ENCODE data around the gene DBP. TPM values are rescaled to one million over a fixed set of nuclear protein-coding genes. Genes with fewer than 3 reads are reported as not detected.

DBP gene
- total and polyA plus RNA-seq, 10 donors: 11.4 to 29.5 (median 23.3) TPM

DNA sequence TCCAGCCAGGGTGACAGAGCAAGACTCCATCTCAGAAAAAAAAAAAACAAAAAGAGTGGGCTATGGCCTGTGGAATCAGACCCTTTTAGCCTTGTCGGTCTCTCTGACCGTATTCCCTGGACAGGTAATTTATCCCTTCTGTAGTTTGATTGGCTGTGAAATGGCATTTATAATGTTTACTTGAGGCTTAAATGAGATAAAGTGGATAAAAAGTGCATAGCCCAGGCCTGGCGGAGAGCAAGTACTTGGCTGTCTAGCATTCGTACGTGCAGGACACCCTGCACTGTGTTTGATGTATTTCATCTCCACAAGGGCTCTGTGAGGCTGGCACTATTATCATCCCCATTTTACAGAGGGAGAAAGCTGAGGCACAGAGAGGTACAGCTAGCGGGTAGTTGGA, 28.6 kb upstream of the DBP start:
- H3K4me3 ChIP-seq: no peak overlapping the region
- intact Hi-C loops (cut with DNase I; ENCODE audit: low total_unique reads): no loop called here
- WGBS, 5 donors: 89 to 95% (median 92%) methylated on average over 6 of the region's 6 CpGs
- no peaks in the 10 kb centered on the region for H3K27me3 ChIP-seq (replicated peaks in 1 of 7)
- no peak overlapping the region for H3K27ac ChIP-seq
- no peaks in the 10 kb centered on the region for H3K36me3 ChIP-seq
- TF ChIP-seq, protein P1, sequence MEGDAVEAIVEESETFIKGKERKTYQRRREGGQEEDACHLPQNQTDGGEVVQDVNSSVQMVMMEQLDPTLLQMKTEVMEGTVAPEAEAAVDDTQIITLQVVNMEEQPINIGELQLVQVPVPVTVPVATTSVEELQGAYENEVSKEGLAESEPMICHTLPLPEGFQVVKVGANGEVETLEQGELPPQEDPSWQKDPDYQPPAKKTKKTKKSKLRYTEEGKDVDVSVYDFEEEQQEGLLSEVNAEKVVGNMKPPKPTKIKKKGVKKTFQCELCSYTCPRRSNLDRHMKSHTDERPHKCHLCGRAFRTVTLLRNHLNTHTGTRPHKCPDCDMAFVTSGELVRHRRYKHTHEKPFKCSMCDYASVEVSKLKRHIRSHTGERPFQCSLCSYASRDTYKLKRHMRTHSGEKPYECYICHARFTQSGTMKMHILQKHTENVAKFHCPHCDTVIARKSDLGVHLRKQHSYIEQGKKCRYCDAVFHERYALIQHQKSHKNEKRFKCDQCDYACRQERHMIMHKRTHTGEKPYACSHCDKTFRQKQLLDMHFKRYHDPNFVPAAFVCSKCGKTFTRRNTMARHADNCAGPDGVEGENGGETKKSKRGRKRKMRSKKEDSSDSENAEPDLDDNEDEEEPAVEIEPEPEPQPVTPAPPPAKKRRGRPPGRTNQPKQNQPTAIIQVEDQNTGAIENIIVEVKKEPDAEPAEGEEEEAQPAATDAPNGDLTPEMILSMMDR (IDR thresholded peaks at IDR 0.05 in 8 of 11, conservative IDR thresholded peaks at IDR 0.05 in 3 of 11): no peak
- H3K9me3 ChIP-seq: no peaks in the 10 kb centered on the region
- DNase-seq: no peak
- H3K4me1 ChIP-seq: peaks cover 5 to 8% (median 8%) of the 10 kb centered on the region in 6 donors

DNA sequence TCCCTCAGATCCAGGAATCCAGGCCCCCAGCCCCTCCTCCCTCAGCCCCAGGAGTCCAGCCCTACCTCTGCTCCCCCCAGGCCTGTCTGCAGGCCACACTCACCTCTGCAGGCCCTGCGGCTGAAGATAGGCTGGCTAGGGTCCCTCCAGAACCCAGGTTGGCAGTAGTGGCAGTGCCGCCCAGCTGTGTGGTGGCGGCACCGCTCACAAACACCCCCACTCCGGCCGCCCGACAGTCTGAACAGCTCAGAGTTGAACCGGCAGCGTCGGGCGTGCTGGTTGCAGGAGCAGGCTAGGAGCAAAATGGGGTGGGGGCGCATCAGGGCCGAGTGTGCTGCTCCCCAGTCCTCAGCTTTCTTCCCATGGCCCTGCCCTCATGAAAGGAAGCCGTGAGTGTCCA, 27.3 kb upstream of the DBP start:
- Histone ChIP-seq H3K9me3 (no peaks in the 10 kb centered on the region), H3K4me1 (peaks cover 10 to 21% (median 17%) of the 10 kb centered on the region in 6 donors), H3K36me3 (no peaks in the 10 kb centered on the region), H3K4me3 (no peak overlapping the region), H3K27me3 (replicated peaks in 1 of 7) (no peaks in the 10 kb centered on the region), H3K27ac (no peak overlapping the region)
- 92 to 97% (median 92%) methylated on average over 13 to 14 of the region's 14 CpGs for WGBS, 5 donors
- no peak for TF ChIP-seq POLR2AphosphoS5 (IDR thresholded peaks at IDR 0.05)
- TF ChIP-seq POLR2A (IDR thresholded peaks at IDR 0.05): no peak
- TF ChIP-seq, protein P1 (IDR thresholded peaks at IDR 0.05 in 8 of 11, conservative IDR thresholded peaks at IDR 0.05 in 3 of 11): no peak
- no peak for DNase-seq
- intact Hi-C loops (cut with DNase I; ENCODE audit: low total_unique reads): no loop called here

DNA sequence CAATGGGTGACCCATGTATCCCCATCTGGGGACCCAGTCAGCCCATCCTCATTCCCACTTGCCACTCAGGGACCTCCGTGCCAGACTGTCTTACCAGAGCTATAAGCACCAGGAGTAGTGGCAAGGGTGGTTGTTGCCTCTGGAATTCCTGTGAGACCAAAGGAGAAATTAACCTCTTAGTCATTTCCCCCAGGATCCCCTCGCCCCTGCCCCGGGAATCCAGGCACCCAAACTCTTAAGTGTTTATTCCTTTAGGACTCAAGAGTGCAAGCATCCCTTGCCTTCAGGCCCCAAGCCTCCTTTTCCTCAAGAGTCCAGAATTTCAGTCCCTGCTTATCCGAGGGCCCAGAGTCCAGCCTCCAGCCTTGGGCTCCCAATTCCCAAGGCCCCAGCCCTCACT, 26.5 kb upstream of the DBP start:
- H3K27me3 ChIP-seq (replicated peaks in 1 of 7): no peaks in the 10 kb centered on the region
- no peak for DNase-seq
- 87 to 97% (median 91%) methylated on average over 4 of the region's 4 CpGs for WGBS, 5 donors
- TF ChIP-seq, protein P1 (IDR thresholded peaks at IDR 0.05 in 8 of 11, conservative IDR thresholded peaks at IDR 0.05 in 3 of 11): no peak
- TF ChIP-seq POLR2AphosphoS5 (IDR thresholded peaks at IDR 0.05) (no peak), POLR2A (IDR thresholded peaks at IDR 0.05) (no peak)
- intact Hi-C loops (cut with DNase I; ENCODE audit: low total_unique reads): no loop called here
- H3K36me3 ChIP-seq: no peaks in the 10 kb centered on the region
- no peaks in the 10 kb centered on the region for H3K9me3 ChIP-seq
- H3K4me1 ChIP-seq: peaks cover 10 to 21% (median 17%) of the 10 kb centered on the region in 6 donors
- H3K4me3 ChIP-seq: no peak overlapping the region
- no peak overlapping the region for H3K27ac ChIP-seq

DNA sequence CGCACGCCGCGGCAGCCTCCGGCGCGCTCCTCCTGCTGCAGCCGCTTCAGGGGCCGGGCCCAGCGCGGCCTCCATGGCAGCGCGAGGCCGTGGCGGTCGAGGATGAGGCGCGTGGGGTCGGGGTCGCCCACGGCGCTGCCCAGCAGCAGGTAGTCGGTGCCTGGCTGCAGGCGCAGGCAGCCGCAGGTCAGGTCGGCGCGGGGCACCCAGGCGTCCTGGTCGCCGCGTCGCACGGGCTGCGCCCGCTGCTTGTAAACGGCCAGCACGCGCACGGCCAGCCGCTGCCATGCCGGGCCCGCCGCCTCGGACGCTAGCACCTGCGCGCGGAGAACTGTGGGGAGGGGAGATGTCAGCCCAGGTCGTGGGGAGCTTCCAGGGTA, 24.5 kb upstream of the DBP start:
- Histone ChIP-seq H3K4me3 (no peak overlapping the region), H3K27me3 (replicated peaks in 1 of 7) (no peaks in the 10 kb centered on the region), H3K9me3 (no peaks in the 10 kb centered on the region), H3K36me3 (no peaks in the 10 kb centered on the region), H3K27ac (peak overlapping the region in 4 of 8 donors; percentile 71 to 85 (median 74)), H3K4me1 (peaks cover 10 to 21% (median 17%) of the 10 kb centered on the region in 6 donors)
- intact Hi-C loops (cut with DNase I; ENCODE audit: low total_unique reads): no loop called here
- 92 to 98% (median 95%) methylated on average over 40 to 50 of the region's 50 CpGs for WGBS, 5 donors
- TF ChIP-seq, protein P1 (IDR thresholded peaks at IDR 0.05 in 8 of 11, conservative IDR thresholded peaks at IDR 0.05 in 3 of 11): no peak
- no peak for TF ChIP-seq POLR2A (IDR thresholded peaks at IDR 0.05)
- no peak for TF ChIP-seq POLR2AphosphoS5 (IDR thresholded peaks at IDR 0.05)
- no peak for DNase-seq

All from spleen (tissue), 11 donors.